Measurements from ENCODE around the gene TMED3.

Gene TMED3

DNA sequence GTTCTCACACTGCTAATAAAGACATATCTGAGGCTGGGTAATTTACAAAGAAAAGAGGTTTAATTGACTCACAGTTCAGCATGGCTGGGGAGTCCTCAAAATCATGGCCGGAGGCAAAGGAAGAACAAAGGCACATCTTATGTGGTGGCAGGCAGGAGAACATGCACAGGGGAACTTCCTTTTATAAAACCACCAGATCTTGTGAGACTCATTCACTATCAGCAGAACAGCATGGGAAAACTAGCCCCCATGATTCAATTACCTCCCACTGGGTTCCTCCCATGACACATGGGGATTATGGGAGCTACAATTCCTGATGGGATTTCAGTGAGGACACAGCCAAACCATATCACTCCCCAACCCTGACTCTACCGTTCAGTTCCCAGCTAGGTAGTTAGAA, 61.5 kb downstream of the TMED3 start:
- in situ Hi-C loops (cut with HindIII; ENCODE audit: low sequenced_read_pairs) = no loop called here
